Muscle of leg (tissue), 11 donors: Measurements from ENCODE around the gene KIF26B. TPM values are rescaled to one million over a fixed set of nuclear protein-coding genes. Genes with fewer than 3 reads are reported as not detected.
"Not testable (repeated sequence)": the region's sequence is repeated elsewhere in the genome, so short reads cannot be mapped to it uniquely, and the experiment has no call there.

ENCODE experiments used
- DNase-seq: peaks from one replicate; pipeline ENCODE4 v3.0.0; 2013
- H3K27ac ChIP-seq: one replicate; pipeline ENCODE4 v1.5.1; 2013; ENCODE audit warnings: mild to moderate bottlenecking, low read length, control low read depth
- H3K27me3 ChIP-seq: one replicate; pipeline ENCODE4 v1.6.1; 2013; ENCODE audit warnings: low read length; ENCODE audit not compliant: control insufficient read depth, insufficient read depth
- H3K36me3 ChIP-seq: one replicate; pipeline ENCODE4 v1.6.1; 2013; ENCODE audit warnings: low read length; ENCODE audit not compliant: control insufficient read depth, insufficient read depth
- H3K4me1 ChIP-seq: one replicate; pipeline ENCODE4 v1.6.1; 2013; ENCODE audit warnings: low read length; ENCODE audit not compliant: control insufficient read depth, insufficient read depth
- H3K4me3 ChIP-seq: one replicate; pipeline ENCODE4 v1.5.1; 2013; ENCODE audit warnings: low read length, control low read depth
- H3K9me3 ChIP-seq: replicated peaks from 2 replicates; pipeline ENCODE4 v1.6.1; 2013; ENCODE audit warnings: low read depth, low read length; ENCODE audit not compliant: control insufficient read depth
- WGBS: methylation state at CpG from one replicate; pipeline ENCODE4 v1.1.5; 2013; ENCODE audit warnings: missing lambda C conversion rate; ENCODE audit not compliant: insufficient coverage; 5-methylcytosine and 5-hydroxymethylcytosine counted together
- polyA plus RNA-seq, 8 donors: library from polyadenylated mRNA; unstranded; fragments of 120-200 nt; gene quantifications; one replicate each; pipeline versions ENCODE4 v1.2.1 to v1.2.3, GENCODE V29; 2013; ENCODE audit warnings: inconsistent platforms in 1 of 8, low replicate concordance in 1 of 8; ENCODE audit not compliant: insufficient read length in 8 of 8, insufficient read depth in 1 of 8
- total RNA-seq: library from RNA; stranded (reverse); fragments of 120-200 nt; gene quantifications from one replicate; pipeline ENCODE4 v1.2.4, GENCODE V29; 2013

KIF26B gene
- total and polyA plus RNA-seq, 9 donors, result 0.89 to 2.4 (median 1.0) TPM

DNA sequence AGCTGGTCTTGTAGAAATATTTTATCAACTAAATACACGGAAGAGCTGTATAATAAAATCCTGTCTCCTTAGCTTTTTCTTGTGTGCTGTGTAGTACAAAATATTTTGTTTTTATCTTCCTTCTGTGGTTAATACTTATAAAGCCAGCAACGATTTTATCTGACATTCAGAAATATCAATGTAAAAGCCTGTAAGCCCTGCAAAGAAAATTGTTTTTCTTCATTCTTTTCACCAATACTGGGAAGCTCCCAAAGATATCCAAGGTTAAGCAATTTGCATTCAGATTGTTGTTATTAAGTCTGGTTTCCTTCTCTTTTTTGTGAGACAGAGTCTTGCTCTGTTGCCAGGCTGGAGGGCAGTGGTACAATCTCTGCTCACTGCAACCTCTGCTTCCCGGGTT lies 38.0 kb upstream of the KIF26B start:
- H3K4me3 ChIP-seq, result no peak overlapping the region
- no peaks in the 10 kb centered on the region for H3K4me1 ChIP-seq
- no CpG with 5 or more reads among the region's 3 CpGs for WGBS
- H3K27me3 ChIP-seq, result no peaks in the 10 kb centered on the region
- no peaks in the 10 kb centered on the region for H3K9me3 ChIP-seq
- no peaks in the 10 kb centered on the region for H3K36me3 ChIP-seq
- DNase-seq, result no peak
- H3K27ac ChIP-seq, result no peak overlapping the region

- 85% methylated on average over 4 of the region's 7 CpGs for WGBS
- no peak for DNase-seq
- peaks cover 7% of the 10 kb centered on the region for H3K36me3 ChIP-seq
- H3K27me3 ChIP-seq, result no peaks in the 10 kb centered on the region
- H3K4me1 ChIP-seq, result no peaks in the 10 kb centered on the region
- H3K9me3 ChIP-seq, result no peaks in the 10 kb centered on the region
- no peak overlapping the region for H3K4me3 ChIP-seq
- H3K27ac ChIP-seq, result no peak overlapping the region
Observed at GRCh38 chr1:245118066-245118465, 36.7 kb upstream of the KIF26B start.

GRCh38 chr1:245118806-245119205 lies 36.0 kb upstream of the KIF26B start:
- WGBS, result no CpG with 5 or more reads among the region's 2 CpGs
- no peak for DNase-seq
- no peaks in the 10 kb centered on the region for H3K9me3 ChIP-seq
- no peaks in the 10 kb centered on the region for H3K4me1 ChIP-seq
- H3K27me3 ChIP-seq, result no peaks in the 10 kb centered on the region
- H3K36me3 ChIP-seq, result peaks cover 8% of the 10 kb centered on the region
- no peak overlapping the region for H3K4me3 ChIP-seq
- H3K27ac ChIP-seq, result no peak overlapping the region

- no peak overlapping the region for H3K27ac ChIP-seq
- DNase-seq, result no peak
- H3K4me1 ChIP-seq, result no peaks in the 10 kb centered on the region
- WGBS, result 88% methylated on average over 6 of the region's 7 CpGs
- no peaks in the 10 kb centered on the region for H3K9me3 ChIP-seq
- H3K36me3 ChIP-seq, result peaks cover 19% of the 10 kb centered on the region
- no peak overlapping the region for H3K4me3 ChIP-seq
- no peaks in the 10 kb centered on the region for H3K27me3 ChIP-seq
Observed at GRCh38 chr1:245121523-245121922, 33.3 kb upstream of the KIF26B start.

DNA sequence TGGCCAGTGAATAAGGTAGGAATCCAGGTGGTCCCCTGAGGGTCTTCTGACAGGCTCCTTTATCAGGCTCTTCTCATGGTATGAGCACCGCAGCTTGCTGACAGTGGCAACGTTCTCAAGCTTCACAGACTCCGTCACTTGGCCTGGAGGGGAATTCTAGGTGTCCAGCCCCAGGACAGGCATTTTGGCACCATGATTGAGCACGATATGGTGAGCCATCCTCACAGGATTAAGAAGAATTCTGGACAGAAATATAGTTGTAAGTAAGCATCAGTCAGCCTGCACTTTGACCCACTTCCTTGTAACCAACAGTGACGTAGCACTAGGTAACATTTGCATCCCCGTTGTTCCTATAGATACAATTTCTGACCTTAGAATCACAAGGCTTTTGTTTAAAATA lies 30.5 kb upstream of the KIF26B start:
- WGBS, result 95% methylated on average over 3 of the region's 6 CpGs

DNA sequence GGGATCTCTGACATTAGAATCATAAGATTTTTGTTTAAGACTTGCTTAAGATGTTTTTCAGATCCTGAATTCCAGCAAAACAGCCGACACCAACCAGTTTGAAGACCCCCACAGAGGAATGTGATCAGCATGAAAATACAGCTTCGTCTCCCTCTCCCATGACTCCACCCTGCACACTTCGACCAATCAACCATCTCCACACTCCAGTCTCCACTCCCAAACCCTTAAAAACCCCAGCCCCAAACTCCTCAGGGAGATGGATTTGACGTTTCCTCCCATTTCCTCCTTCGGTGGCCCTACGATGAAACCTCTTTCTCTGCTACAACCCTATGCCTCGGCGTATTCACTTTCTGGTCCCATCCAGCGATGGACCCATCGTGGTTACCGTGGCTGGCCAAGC lies 30.1 kb upstream of the KIF26B start:
- Histone ChIP-seq H3K27ac (no peak overlapping the region), H3K4me1 (no peaks in the 10 kb centered on the region), H3K36me3 (peaks cover 19% of the 10 kb centered on the region), H3K27me3 (peaks cover 7% of the 10 kb centered on the region), H3K4me3 (no peak overlapping the region), H3K9me3 (no peaks in the 10 kb centered on the region)
- 77% methylated on average over 11 of the region's 11 CpGs for WGBS
- DNase-seq, result no peak

More for the DNA sequence above, 30.5 kb upstream of the KIF26B start:
- no peak for DNase-seq
- Histone ChIP-seq H3K9me3 (no peaks in the 10 kb centered on the region), H3K4me3 (no peak overlapping the region), H3K27me3 (peaks cover 4% of the 10 kb centered on the region), H3K27ac (no peak overlapping the region), H3K36me3 (peaks cover 19% of the 10 kb centered on the region), H3K4me1 (no peaks in the 10 kb centered on the region)

DNA sequence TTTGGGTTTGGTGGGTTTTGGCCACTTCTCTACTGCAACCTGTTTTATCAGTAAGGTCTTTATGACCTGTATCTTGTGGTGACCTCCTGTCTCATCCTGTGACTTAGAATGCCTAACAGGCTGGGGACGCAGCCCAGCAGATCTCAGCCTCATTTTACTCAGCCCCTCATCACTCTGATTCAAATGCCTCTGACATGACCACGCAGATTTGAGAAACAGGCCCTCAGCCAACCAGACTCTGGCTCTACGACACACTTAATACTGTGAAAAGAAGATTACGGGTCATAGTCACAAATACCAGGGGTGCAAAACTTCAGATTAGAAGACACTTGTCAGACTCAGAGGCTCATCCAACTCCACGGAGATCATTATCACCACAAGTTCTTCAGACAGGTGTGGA lies 28.3 kb upstream of the KIF26B start:
- no peaks in the 10 kb centered on the region for H3K9me3 ChIP-seq
- no peak overlapping the region for H3K4me3 ChIP-seq
- H3K27me3 ChIP-seq, result peaks cover 18% of the 10 kb centered on the region
- H3K4me1 ChIP-seq, result no peaks in the 10 kb centered on the region
- no peak overlapping the region for H3K27ac ChIP-seq
- WGBS, result 90% methylated on average over 2 of the region's 5 CpGs
- peaks cover 19% of the 10 kb centered on the region for H3K36me3 ChIP-seq
- DNase-seq, result no peak

DNA sequence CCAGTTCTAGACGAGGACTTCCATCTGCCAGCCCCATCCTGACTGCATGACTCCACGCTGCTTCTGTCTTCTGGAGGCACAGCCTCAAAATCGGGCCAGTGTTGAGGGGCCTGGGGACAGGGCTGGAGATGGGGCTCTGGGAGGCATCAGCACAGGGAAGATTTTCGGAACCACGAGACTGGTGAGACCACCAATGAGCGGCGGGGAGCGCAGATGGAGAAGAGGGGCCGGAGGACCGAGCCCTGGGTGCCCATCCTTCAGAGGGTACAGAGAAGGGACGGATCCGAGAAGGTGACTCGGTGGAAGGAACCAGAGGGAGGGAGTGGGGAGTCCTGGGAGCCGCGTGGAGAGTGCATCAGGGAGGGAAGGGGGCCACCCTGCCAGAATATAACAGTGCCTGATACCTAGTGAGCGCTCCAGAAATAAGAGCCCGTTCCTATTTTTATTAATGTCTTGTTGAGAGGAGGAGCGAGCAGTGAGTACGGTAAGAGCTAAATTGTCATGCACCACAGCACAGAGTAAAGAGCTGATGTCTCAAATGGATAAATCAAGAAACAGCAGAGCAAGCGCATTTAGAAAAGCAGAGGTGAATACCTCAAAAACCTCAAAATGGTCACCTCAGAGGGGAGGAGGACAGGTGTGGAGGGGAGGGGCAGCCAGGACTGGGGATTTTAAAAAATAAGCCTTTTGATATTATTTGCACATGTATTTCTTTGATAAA lies 26.2 kb upstream of the KIF26B start:
- no peak overlapping the region for H3K4me3 ChIP-seq
- 72% methylated on average over 16 of the region's 20 CpGs for WGBS
- no peak overlapping the region for H3K27ac ChIP-seq
- peaks cover 22% of the 10 kb centered on the region for H3K27me3 ChIP-seq
- no peak for DNase-seq
- H3K9me3 ChIP-seq, result no peaks in the 10 kb centered on the region
- H3K4me1 ChIP-seq, result no peaks in the 10 kb centered on the region
- H3K36me3 ChIP-seq, result peaks cover 10% of the 10 kb centered on the region

DNA sequence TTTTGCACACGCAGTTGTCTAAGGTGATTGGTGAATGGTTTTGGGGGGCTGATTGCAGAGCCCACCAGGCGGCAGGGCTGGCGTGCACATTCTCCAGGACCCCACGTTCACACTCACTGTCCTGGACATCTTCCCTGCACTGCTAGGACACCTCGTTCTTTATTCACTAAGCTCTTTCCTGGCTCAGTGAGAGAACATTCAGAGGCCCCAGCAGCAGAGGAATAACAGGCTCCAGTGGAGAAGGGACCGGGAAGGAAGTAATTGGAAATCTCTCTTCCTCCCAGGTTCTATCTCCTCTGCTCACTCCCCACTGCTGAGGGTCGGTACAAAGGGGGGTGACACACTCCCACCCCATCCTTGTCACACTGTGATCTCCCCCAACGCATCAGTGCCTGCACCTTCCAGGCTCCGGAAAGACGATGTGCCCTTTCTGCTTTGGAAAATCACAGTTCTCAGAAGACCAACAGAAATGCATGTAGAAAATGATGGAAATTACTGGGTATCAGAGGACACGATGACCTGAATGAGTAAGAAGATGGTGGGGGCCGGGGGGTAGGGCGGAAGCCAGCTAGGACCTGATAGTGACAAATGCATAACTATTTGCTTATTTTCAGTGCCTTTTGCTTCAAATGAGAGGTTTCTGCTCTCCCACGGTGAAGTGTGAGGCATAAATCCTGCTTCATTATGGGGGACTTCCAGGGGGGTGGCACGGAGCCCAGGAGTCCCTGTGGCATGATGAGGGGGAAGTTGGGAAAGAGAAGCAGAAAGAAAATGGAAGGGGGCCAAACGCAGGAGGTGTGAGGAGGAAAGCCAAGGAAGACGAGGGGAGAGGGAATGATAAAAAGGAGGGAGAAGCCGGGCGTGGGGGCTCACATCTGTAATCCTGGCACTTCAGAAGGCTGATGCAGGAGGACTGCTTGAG lies 25.2 kb upstream of the KIF26B start:
- Histone ChIP-seq H3K27me3 (peaks cover 22% of the 10 kb centered on the region), H3K4me1 (no peaks in the 10 kb centered on the region), H3K27ac (no peak overlapping the region), H3K36me3 (peaks cover 7% of the 10 kb centered on the region), H3K4me3 (no peak overlapping the region), H3K9me3 (no peaks in the 10 kb centered on the region)
- DNase-seq, result no peak
- WGBS, result 35% methylated on average over 10 of the region's 19 CpGs

GRCh38 chr1:245130281-245131025 lies 24.3 kb upstream of the KIF26B start:
- not testable (repeated sequence) for H3K4me3 ChIP-seq, DNase-seq, H3K4me1 ChIP-seq, H3K27ac ChIP-seq, H3K36me3 ChIP-seq, H3K9me3 ChIP-seq
- H3K27me3 ChIP-seq, result peaks cover 22% of the 10 kb centered on the region
- WGBS, result 26% methylated on average over 11 of the region's 16 CpGs
